ENCODE data around the gene FBN2.

GRCh38 chr5:128487041-128487440, 51.0 kb downstream of the FBN2 start:
- TF ChIP-seq RFX5 (IDR thresholded peaks at IDR 0.05; ENCODE audit: low read depth, low read length) (no peak), CTCF (conservative IDR thresholded peaks at IDR 0.05; ENCODE audit: low read depth, low read length) (no peak)
